Activated T-cell treated with anti-CD3 and anti-CD28 coated beads, Interleukin-2, amount 50 U/mL, for 24 hours (primary cell): ENCODE measurements around the gene SPRN.
"Not testable (repeated sequence)": the region's sequence is repeated elsewhere in the genome, so short reads cannot be mapped to it uniquely, and the experiment has no call there.

Experiments
- DNase-seq: peaks from one replicate; pipeline ENCODE4 v3.0.0-alpha.2; 2020
- H3K27ac Mint-ChIP-seq: 2 replicates; pipeline ENCODE4 v1.8.0; 2020; ENCODE audit warnings: mild to moderate bottlenecking, mixed read lengths
- H3K27me3 Mint-ChIP-seq: 2 replicates; pipeline ENCODE4 v1.8.0; 2020; ENCODE audit warnings: mixed read lengths
- H3K36me3 Mint-ChIP-seq: 2 replicates; pipeline ENCODE4 v1.8.0; 2020; ENCODE audit warnings: low read depth, mixed read lengths
- H3K4me1 Mint-ChIP-seq: 2 replicates; pipeline ENCODE4 v1.8.0; 2020; ENCODE audit warnings: low read depth, mixed read lengths
- H3K4me3 Mint-ChIP-seq: 2 replicates; pipeline ENCODE4 v1.8.0; 2020; ENCODE audit warnings: mild to moderate bottlenecking, moderate library complexity, mixed read lengths
- H3K9me3 Mint-ChIP-seq: 2 replicates; pipeline ENCODE4 v1.8.0; 2020; ENCODE audit warnings: mixed read lengths

The SPRN gene

GRCh38 chr10:133424601-133425000 lies at the start of gene SPRN:
Gene SPRN (minus strand): TSS chr10:133424625. CDS start chr10:133423681, 944 bp downstream.
- not testable (repeated sequence) for H3K27me3 Mint-ChIP-seq, H3K4me1 Mint-ChIP-seq, H3K27ac Mint-ChIP-seq, H3K9me3 Mint-ChIP-seq, DNase-seq
- Mint-ChIP-seq H3K36me3 (peaks cover 21% of the 10 kb centered on the region), H3K4me3 (peak within 1 kb of the TSS; percentile 35)

- Mint-ChIP-seq H3K9me3 (no peaks in the 10 kb centered on the region), H3K4me1 (peaks cover 25% of the 10 kb centered on the region), H3K36me3 (peaks cover 6% of the 10 kb centered on the region), H3K4me3 (no peak overlapping the region), H3K27me3 (no peaks in the 10 kb centered on the region), H3K27ac (peak overlapping the region; percentile 67)
- no peak for DNase-seq
Measured at GRCh38 chr10:133474027-133474426, 49.6 kb upstream of the SPRN start.

- DNase-seq, result no peak
- H3K4me1 Mint-ChIP-seq, result peaks cover 25% of the 10 kb centered on the region
- H3K27ac Mint-ChIP-seq, result no peak overlapping the region
- H3K9me3 Mint-ChIP-seq, result no peaks in the 10 kb centered on the region
- no peak overlapping the region for H3K4me3 Mint-ChIP-seq
- H3K27me3 Mint-ChIP-seq, result no peaks in the 10 kb centered on the region
- H3K36me3 Mint-ChIP-seq, result peaks cover 8% of the 10 kb centered on the region
Measured at GRCh38 chr10:133473270-133473669, 48.8 kb upstream of the SPRN start.

GRCh38 chr10:133471300-133472109 lies 47.1 kb upstream of the SPRN start:
- DNase-seq, result no peak
- no peak overlapping the region for H3K4me3 Mint-ChIP-seq
- no peak overlapping the region for H3K27ac Mint-ChIP-seq
- H3K36me3 Mint-ChIP-seq, result peaks cover 17% of the 10 kb centered on the region
- H3K4me1 Mint-ChIP-seq, result peaks cover 25% of the 10 kb centered on the region
- H3K27me3 Mint-ChIP-seq, result no peaks in the 10 kb centered on the region
- no peaks in the 10 kb centered on the region for H3K9me3 Mint-ChIP-seq

- H3K27me3 Mint-ChIP-seq, H3K4me1 Mint-ChIP-seq: not testable (repeated sequence)
Measured at GRCh38 chr10:133469205-133469604, 44.8 kb upstream of the SPRN start.

GRCh38 chr10:133467286-133467911 lies 43.0 kb upstream of the SPRN start:
- H3K36me3 Mint-ChIP-seq, result peaks cover 17% of the 10 kb centered on the region
- H3K4me3 Mint-ChIP-seq, result no peak overlapping the region
- no peaks in the 10 kb centered on the region for H3K4me1 Mint-ChIP-seq
- H3K9me3 Mint-ChIP-seq, result no peaks in the 10 kb centered on the region
- DNase-seq, result no peak
- no peak overlapping the region for H3K27ac Mint-ChIP-seq
- H3K27me3 Mint-ChIP-seq, result no peaks in the 10 kb centered on the region

More at GRCh38 chr10:133469205-133469604, 44.8 kb upstream of the SPRN start:
- DNase-seq, H3K9me3 Mint-ChIP-seq, H3K27ac Mint-ChIP-seq, H3K4me3 Mint-ChIP-seq: not testable (repeated sequence)
- peaks cover 17% of the 10 kb centered on the region for H3K36me3 Mint-ChIP-seq

- Mint-ChIP-seq H3K36me3 (peaks cover 17% of the 10 kb centered on the region), H3K4me3 (no peak overlapping the region), H3K9me3 (no peaks in the 10 kb centered on the region), H3K4me1 (no peaks in the 10 kb centered on the region), H3K27ac (no peak overlapping the region), H3K27me3 (no peaks in the 10 kb centered on the region)
- no peak for DNase-seq
Measured at GRCh38 chr10:133466683-133467275, 42.4 kb upstream of the SPRN start.

GRCh38 chr10:133465950-133466474 lies 41.6 kb upstream of the SPRN start:
- Mint-ChIP-seq H3K4me3 (no peak overlapping the region), H3K27me3 (no peaks in the 10 kb centered on the region)

GRCh38 chr10:133465191-133465949 lies 40.9 kb upstream of the SPRN start:
- Mint-ChIP-seq H3K27me3 (no peaks in the 10 kb centered on the region), H3K4me1 (no peaks in the 10 kb centered on the region), H3K4me3 (no peak overlapping the region), H3K27ac (no peak overlapping the region), H3K9me3 (no peaks in the 10 kb centered on the region), H3K36me3 (peaks cover 16% of the 10 kb centered on the region)
- DNase-seq, result no peak

More at GRCh38 chr10:133465950-133466474, 41.6 kb upstream of the SPRN start:
- DNase-seq, result no peak
- Mint-ChIP-seq H3K27ac (no peak overlapping the region), H3K36me3 (peaks cover 17% of the 10 kb centered on the region), H3K4me1 (no peaks in the 10 kb centered on the region), H3K9me3 (no peaks in the 10 kb centered on the region)

GRCh38 chr10:133464582-133465031 lies 40.2 kb upstream of the SPRN start:
- Mint-ChIP-seq H3K9me3 (no peaks in the 10 kb centered on the region), H3K36me3 (peaks cover 16% of the 10 kb centered on the region), H3K4me3 (no peak overlapping the region), H3K27ac (no peak overlapping the region), H3K4me1 (no peaks in the 10 kb centered on the region), H3K27me3 (no peaks in the 10 kb centered on the region)
- no peak for DNase-seq

GRCh38 chr10:133462512-133463305 lies 38.3 kb upstream of the SPRN start:
- Mint-ChIP-seq H3K4me3 (no peak overlapping the region), H3K9me3 (no peaks in the 10 kb centered on the region), H3K4me1 (no peaks in the 10 kb centered on the region), H3K36me3 (peaks cover 6% of the 10 kb centered on the region), H3K27me3 (no peaks in the 10 kb centered on the region), H3K27ac (no peak overlapping the region)
- DNase-seq, result no peak

- H3K9me3 Mint-ChIP-seq, result no peaks in the 10 kb centered on the region
- H3K36me3 Mint-ChIP-seq, result no peaks in the 10 kb centered on the region
- H3K27me3 Mint-ChIP-seq, result no peaks in the 10 kb centered on the region
- no peak for DNase-seq
- H3K4me1 Mint-ChIP-seq, result no peaks in the 10 kb centered on the region
- H3K27ac Mint-ChIP-seq, result no peak overlapping the region
- H3K4me3 Mint-ChIP-seq, result no peak overlapping the region
Measured at GRCh38 chr10:133461841-133462240, 37.4 kb upstream of the SPRN start.

GRCh38 chr10:133461027-133461426 lies 36.6 kb upstream of the SPRN start:
- no peak for DNase-seq
- no peaks in the 10 kb centered on the region for H3K36me3 Mint-ChIP-seq
- no peak overlapping the region for H3K27ac Mint-ChIP-seq
- no peaks in the 10 kb centered on the region for H3K9me3 Mint-ChIP-seq
- H3K4me1 Mint-ChIP-seq, result no peaks in the 10 kb centered on the region
- no peaks in the 10 kb centered on the region for H3K27me3 Mint-ChIP-seq
- H3K4me3 Mint-ChIP-seq, result no peak overlapping the region
